Suprapubic skin (tissue), 4 donors: ENCODE measurements around the gene UHRF2.

Source experiments
- EP300 ChIP-seq: sonication (generic); formaldehyde crosslinking; IDR thresholded peaks from one replicate; pipeline ENCODE4 v1.6.1; 2017; ENCODE audit warnings: antibody characterized with exemption
- POLR2AphosphoS5 ChIP-seq, 3 donors: sonication (generic); formaldehyde crosslinking; IDR thresholded peaks; one replicate each; pipeline ENCODE4 v1.6.1; 2017; ENCODE audit warnings: antibody characterized with exemption in 3 of 3
- TF ChIP-seq, protein P1 (sequence below), 2 donors: fragments of 200-600 bp in 1 of 2; fragments of 450-650 bp in 1 of 2; sonication (generic) in 1 of 2; IDR thresholded peaks; one replicate each; pipeline ENCODE4 v1.5.1; 2016 to 2019; ENCODE audit warnings: antibody characterized with exemption in 2 of 2, mild to moderate bottlenecking in 1 of 2, moderate library complexity in 1 of 2

GRCh38 chr9:6367128-6367890 lies 45.7 kb upstream of the UHRF2 start:
- TF ChIP-seq, protein P1, sequence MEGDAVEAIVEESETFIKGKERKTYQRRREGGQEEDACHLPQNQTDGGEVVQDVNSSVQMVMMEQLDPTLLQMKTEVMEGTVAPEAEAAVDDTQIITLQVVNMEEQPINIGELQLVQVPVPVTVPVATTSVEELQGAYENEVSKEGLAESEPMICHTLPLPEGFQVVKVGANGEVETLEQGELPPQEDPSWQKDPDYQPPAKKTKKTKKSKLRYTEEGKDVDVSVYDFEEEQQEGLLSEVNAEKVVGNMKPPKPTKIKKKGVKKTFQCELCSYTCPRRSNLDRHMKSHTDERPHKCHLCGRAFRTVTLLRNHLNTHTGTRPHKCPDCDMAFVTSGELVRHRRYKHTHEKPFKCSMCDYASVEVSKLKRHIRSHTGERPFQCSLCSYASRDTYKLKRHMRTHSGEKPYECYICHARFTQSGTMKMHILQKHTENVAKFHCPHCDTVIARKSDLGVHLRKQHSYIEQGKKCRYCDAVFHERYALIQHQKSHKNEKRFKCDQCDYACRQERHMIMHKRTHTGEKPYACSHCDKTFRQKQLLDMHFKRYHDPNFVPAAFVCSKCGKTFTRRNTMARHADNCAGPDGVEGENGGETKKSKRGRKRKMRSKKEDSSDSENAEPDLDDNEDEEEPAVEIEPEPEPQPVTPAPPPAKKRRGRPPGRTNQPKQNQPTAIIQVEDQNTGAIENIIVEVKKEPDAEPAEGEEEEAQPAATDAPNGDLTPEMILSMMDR (IDR thresholded peaks at IDR 0.05) = no peak
- TF ChIP-seq POLR2AphosphoS5 (IDR thresholded peaks at IDR 0.05) (no peak), EP300 (no peak)
